HEK293 (cell line): Measurements from ENCODE around the gene PROX2.

Experiments
- CTCF ChIP-seq: fragments of 450-650 bp; formaldehyde crosslinking; IDR thresholded peaks from 2 replicates; pipeline ENCODE4 v1.5.1; 2016; ENCODE audit warnings: missing biosample characterization, missing genetic modification characterization
- ELK4 ChIP-seq: IDR thresholded peaks from 2 replicates; pipeline ENCODE4 v1.6.1; 2011; ENCODE audit warnings: mild to moderate bottlenecking, low read depth, low read length, borderline replicate concordance
- FEZF1 ChIP-seq: fragments of 450-650 bp; formaldehyde crosslinking; IDR thresholded peaks from 2 replicates; pipeline ENCODE4 v1.5.1; 2016; ENCODE audit warnings: missing biosample characterization, missing genetic modification characterization
- KLF8 ChIP-seq: fragments of 450-650 bp; formaldehyde crosslinking; IDR thresholded peaks from 2 replicates; pipeline ENCODE4 v1.5.1; 2016; ENCODE audit warnings: missing biosample characterization, missing genetic modification characterization
- SCRT1 ChIP-seq: fragments of 450-650 bp; formaldehyde crosslinking; IDR thresholded peaks from 2 replicates; pipeline ENCODE4 v1.5.1; 2016; ENCODE audit warnings: missing biosample characterization, missing genetic modification characterization, borderline replicate concordance
- ZBTB1 ChIP-seq: fragments of 450-650 bp; formaldehyde crosslinking; IDR thresholded peaks from 2 replicates; pipeline ENCODE4 v1.5.1; 2016; ENCODE audit warnings: missing biosample characterization, missing genetic modification characterization
- ZNF2 ChIP-seq: fragments of 450-650 bp; formaldehyde crosslinking; IDR thresholded peaks from 2 replicates; pipeline ENCODE4 v1.5.1; 2016; ENCODE audit warnings: missing biosample characterization, missing genetic modification characterization
- ZNF324 ChIP-seq: fragments of 450-650 bp; formaldehyde crosslinking; IDR thresholded peaks from 2 replicates; pipeline ENCODE4 v1.5.1; 2016; ENCODE audit warnings: missing biosample characterization, missing genetic modification characterization
- ZNF37A ChIP-seq: fragments of 450-650 bp; IDR thresholded peaks from 2 replicates; pipeline ENCODE4 v1.5.1; 2018; ENCODE audit warnings: missing biosample characterization, missing genetic modification characterization
- ZNF416 ChIP-seq: fragments of 450-650 bp; formaldehyde crosslinking; IDR thresholded peaks from 2 replicates; pipeline ENCODE4 v1.5.1; 2016; ENCODE audit warnings: missing biosample characterization, missing genetic modification characterization
- ZNF830 ChIP-seq: fragments of 450-650 bp; IDR thresholded peaks from 2 replicates; pipeline ENCODE4 v1.5.0; 2018; ENCODE audit warnings: missing biosample characterization, missing genetic modification characterization, low read depth, mild to moderate bottlenecking, moderate library complexity

- TF ChIP-seq CTCF (tag by site-specific recombination) (no peak), FEZF1 (tag by site-specific recombination) (no peak), KLF8 (tag by site-specific recombination) (no peak), ZNF830 (tag by site-specific recombination) (no peak), ZBTB1 (tag by site-specific recombination) (no peak), ZNF2 (tag by site-specific recombination) (no peak), ZNF37A (tag by site-specific recombination) (no peak), ELK4 (no peak), ZNF324 (tag by site-specific recombination) (no peak), ZNF416 (tag by site-specific recombination) (no peak), SCRT1 (tag by site-specific recombination) (no peak)
These were observed 20.9 kb downstream of the PROX2 start for GRCh38 chr14:74855021-74855420.
